ENCODE data around the gene COG7. TPM values are rescaled to one million over a fixed set of nuclear protein-coding genes. Genes with fewer than 3 reads are reported as not detected.

Gene COG7
- total and polyA plus RNA-seq, 3 donors from 2014 or later, result 21.5 to 40.7 (median 35.1) TPM

DNA sequence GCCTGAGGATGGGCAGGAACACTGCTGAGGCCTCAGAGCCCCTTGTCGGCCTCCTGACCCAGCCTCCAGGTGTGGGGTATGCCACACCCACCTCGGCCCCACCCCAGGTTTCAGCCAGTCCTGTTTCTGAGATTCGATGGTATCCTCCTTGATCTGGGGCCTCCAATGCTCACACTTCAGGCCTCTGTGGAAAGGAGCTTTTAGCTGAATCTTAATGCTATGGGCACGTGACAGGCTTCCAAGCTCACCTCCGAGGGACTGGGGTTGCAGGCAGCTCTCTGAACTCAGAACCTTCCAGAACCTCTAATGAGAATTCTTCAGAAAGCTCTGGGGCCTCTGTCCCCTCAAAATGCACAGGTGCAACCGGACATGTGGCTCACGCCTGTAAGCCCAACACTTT, 96.0 kb downstream of the COG7 start:
- Histone ChIP-seq H3K27me3 (no peaks in the 10 kb centered on the region), H3K36me3 (ENCODE audit: low read depth, missing control alignments) (no peaks in the 10 kb centered on the region), H3K4me1 (no peaks in the 10 kb centered on the region), H3K27ac (no peak overlapping the region), H3K4me3 (no peak overlapping the region), H3K9me3 (no peaks in the 10 kb centered on the region)
- TF ChIP-seq, protein P1, sequence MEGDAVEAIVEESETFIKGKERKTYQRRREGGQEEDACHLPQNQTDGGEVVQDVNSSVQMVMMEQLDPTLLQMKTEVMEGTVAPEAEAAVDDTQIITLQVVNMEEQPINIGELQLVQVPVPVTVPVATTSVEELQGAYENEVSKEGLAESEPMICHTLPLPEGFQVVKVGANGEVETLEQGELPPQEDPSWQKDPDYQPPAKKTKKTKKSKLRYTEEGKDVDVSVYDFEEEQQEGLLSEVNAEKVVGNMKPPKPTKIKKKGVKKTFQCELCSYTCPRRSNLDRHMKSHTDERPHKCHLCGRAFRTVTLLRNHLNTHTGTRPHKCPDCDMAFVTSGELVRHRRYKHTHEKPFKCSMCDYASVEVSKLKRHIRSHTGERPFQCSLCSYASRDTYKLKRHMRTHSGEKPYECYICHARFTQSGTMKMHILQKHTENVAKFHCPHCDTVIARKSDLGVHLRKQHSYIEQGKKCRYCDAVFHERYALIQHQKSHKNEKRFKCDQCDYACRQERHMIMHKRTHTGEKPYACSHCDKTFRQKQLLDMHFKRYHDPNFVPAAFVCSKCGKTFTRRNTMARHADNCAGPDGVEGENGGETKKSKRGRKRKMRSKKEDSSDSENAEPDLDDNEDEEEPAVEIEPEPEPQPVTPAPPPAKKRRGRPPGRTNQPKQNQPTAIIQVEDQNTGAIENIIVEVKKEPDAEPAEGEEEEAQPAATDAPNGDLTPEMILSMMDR (IDR thresholded peaks at IDR 0.05), result no peak
- no peak for TF ChIP-seq POLR2A (IDR thresholded peaks at IDR 0.05)
- DNase-seq, result no peak
- intact Hi-C loops (cut with DNase I; ENCODE audit: low total_unique reads), result no loop called here
- WGBS, 2 donors, result 86 to 100% methylated on average over 1 to 7 of the region's 7 CpGs

- intact Hi-C loops (cut with DNase I; ENCODE audit: low total_unique reads), result no loop called here
- Histone ChIP-seq H3K4me1 (no peaks in the 10 kb centered on the region), H3K27me3 (no peaks in the 10 kb centered on the region), H3K27ac (no peak overlapping the region), H3K36me3 (ENCODE audit: low read depth, missing control alignments) (no peaks in the 10 kb centered on the region), H3K4me3 (no peak overlapping the region), H3K9me3 (no peaks in the 10 kb centered on the region)
- TF ChIP-seq POLR2A (IDR thresholded peaks at IDR 0.05), result no peak
- TF ChIP-seq, protein P1 (IDR thresholded peaks at IDR 0.05), result no peak
- 84 to 87% methylated on average over 3 to 12 of the region's 13 CpGs for WGBS, 2 donors
- DNase-seq, result no peak
These were observed 97.8 kb downstream of the COG7 start for GRCh38 chr16:23355106-23355670.

DNA sequence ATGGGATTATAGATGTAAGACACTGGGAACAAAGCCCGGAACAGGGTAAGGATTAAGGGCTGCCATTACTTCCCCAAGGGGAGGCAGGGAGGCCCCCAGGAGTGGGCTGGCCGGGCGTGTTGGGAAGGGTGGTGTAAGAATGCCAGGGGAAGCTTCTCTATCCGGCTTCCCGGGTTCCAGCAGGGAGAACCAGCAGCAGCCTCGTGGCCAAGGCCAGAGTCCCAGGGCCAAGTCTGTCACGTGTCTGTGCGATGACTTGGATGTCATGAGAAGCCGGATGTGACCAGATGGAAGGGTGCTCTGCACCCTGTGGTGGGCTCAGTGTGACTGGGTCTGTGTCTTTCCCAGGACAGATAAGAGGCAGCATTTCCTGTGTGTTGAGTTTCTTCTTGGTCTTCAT, 98.7 kb downstream of the COG7 start:
- no peak for DNase-seq
- H3K27ac ChIP-seq, result no peak overlapping the region
- 89 to 94% methylated on average over 8 to 9 of the region's 9 CpGs for WGBS, 2 donors
- no peak overlapping the region for H3K4me3 ChIP-seq
- intact Hi-C loops (cut with DNase I; ENCODE audit: low total_unique reads), result no loop called here
- no peaks in the 10 kb centered on the region for H3K36me3 ChIP-seq (ENCODE audit: low read depth, missing control alignments)
- no peak for TF ChIP-seq POLR2A (IDR thresholded peaks at IDR 0.05)
- TF ChIP-seq, protein P1 (IDR thresholded peaks at IDR 0.05), result no peak
- H3K27me3 ChIP-seq, result no peaks in the 10 kb centered on the region
- no peaks in the 10 kb centered on the region for H3K9me3 ChIP-seq
- no peaks in the 10 kb centered on the region for H3K4me1 ChIP-seq

DNA sequence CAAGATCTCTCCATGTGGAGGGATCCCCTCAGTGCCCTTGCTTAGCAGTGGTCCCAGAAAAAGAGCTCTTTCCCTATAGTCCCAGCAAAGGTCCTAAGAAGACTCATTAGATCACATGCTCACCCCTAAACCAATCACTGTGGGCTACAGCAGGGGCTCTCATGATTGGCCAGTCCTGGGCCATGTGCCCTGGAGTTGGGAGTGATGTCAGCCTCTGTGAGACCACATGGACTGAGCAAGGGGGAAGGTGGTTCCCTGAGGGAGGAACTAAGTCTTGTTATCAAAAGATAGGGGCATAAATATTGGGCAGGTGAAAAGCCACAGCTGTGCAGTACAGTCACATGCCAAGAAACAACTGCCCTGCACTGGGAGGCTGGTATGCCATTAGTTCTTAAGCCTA, 99.5 kb downstream of the COG7 start:
- no peak for DNase-seq
- H3K4me3 ChIP-seq, result no peak overlapping the region
- H3K27me3 ChIP-seq, result no peaks in the 10 kb centered on the region
- H3K4me1 ChIP-seq, result no peaks in the 10 kb centered on the region
- H3K27ac ChIP-seq, result no peak overlapping the region
- H3K36me3 ChIP-seq (ENCODE audit: low read depth, missing control alignments), result no peaks in the 10 kb centered on the region
- no peak for TF ChIP-seq POLR2A (IDR thresholded peaks at IDR 0.05)
- TF ChIP-seq, protein P1 (IDR thresholded peaks at IDR 0.05), result no peak
- intact Hi-C loops (cut with DNase I; ENCODE audit: low total_unique reads), result no loop called here
- no peaks in the 10 kb centered on the region for H3K9me3 ChIP-seq

DNA sequence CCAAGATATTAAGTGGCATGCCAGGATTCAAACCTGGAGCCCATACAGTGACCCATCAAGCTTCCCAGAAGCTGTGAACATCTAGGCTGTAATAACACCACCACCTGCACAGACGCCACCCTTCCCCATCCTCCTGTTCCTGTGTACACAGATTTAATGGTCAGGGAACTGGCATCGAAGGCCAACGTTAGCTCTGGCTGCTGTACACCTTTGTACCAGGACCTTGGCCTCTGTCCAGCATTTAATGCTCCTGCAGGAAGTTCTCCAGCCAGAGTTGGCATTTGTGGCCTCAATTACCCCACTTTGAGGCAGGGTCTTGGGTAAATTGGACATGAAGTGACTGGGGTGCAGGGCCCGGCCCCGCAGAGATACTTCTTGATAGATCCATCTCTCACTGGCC, 101.6 kb downstream of the COG7 start:
- TF ChIP-seq POLR2A (IDR thresholded peaks at IDR 0.05), result no peak
- TF ChIP-seq, protein P1 (IDR thresholded peaks at IDR 0.05), result no peak
- H3K9me3 ChIP-seq, result no peaks in the 10 kb centered on the region
- H3K27ac ChIP-seq, result no peak overlapping the region
- intact Hi-C loops (cut with DNase I; ENCODE audit: low total_unique reads), result no loop called here
- H3K4me1 ChIP-seq, result no peaks in the 10 kb centered on the region
- WGBS, 2 donors, result 87 to 88% methylated on average over 3 to 5 of the region's 5 CpGs
- H3K36me3 ChIP-seq (ENCODE audit: low read depth, missing control alignments), result no peaks in the 10 kb centered on the region
- H3K27me3 ChIP-seq, result no peaks in the 10 kb centered on the region
- DNase-seq, result no peak
- no peak overlapping the region for H3K4me3 ChIP-seq

All from testis (tissue), 3 donors.